Measurements from ENCODE around the gene ITPR3.

ITPR3 gene

GRCh38 chr6:33659986-33660385 lies 38.9 kb downstream of the ITPR3 start:
- no peaks in the 10 kb centered on the region for H3K36me3 ChIP-seq
- H3K4me3 ChIP-seq (ENCODE audit: low read depth, low read length), result no peak overlapping the region
- no peaks in the 10 kb centered on the region for H3K9me3 ChIP-seq
- TF ChIP-seq CTCF (IDR thresholded peaks at IDR 0.05; ENCODE audit: low read depth, low read length), result no peak
- DNase-seq, result no peak
- no peaks in the 10 kb centered on the region for H3K27me3 ChIP-seq
- H3K4me1 ChIP-seq, result no peaks in the 10 kb centered on the region

- TF ChIP-seq CTCF (IDR thresholded peaks at IDR 0.05; ENCODE audit: low read depth, low read length), result no peak
- Histone ChIP-seq H3K9me3 (no peaks in the 10 kb centered on the region), H3K4me3 (ENCODE audit: low read depth, low read length) (no peak overlapping the region), H3K4me1 (no peaks in the 10 kb centered on the region), H3K27me3 (no peaks in the 10 kb centered on the region), H3K36me3 (no peaks in the 10 kb centered on the region)
- no peak for DNase-seq
These were observed 40.1 kb downstream of the ITPR3 start for GRCh38 chr6:33661106-33661838.

GRCh38 chr6:33662318-33662717 lies 41.2 kb downstream of the ITPR3 start:
- no peak for DNase-seq
- H3K9me3 ChIP-seq, result no peaks in the 10 kb centered on the region
- H3K4me3 ChIP-seq (ENCODE audit: low read depth, low read length), result no peak overlapping the region
- TF ChIP-seq CTCF (IDR thresholded peaks at IDR 0.05; ENCODE audit: low read depth, low read length), result no peak
- no peaks in the 10 kb centered on the region for H3K4me1 ChIP-seq
- H3K27me3 ChIP-seq, result no peaks in the 10 kb centered on the region
- H3K36me3 ChIP-seq, result no peaks in the 10 kb centered on the region

- H3K36me3 ChIP-seq, result no peaks in the 10 kb centered on the region
These were observed 41.9 kb downstream of the ITPR3 start for GRCh38 chr6:33663028-33663427.

GRCh38 chr6:33663727-33664449 lies 42.8 kb downstream of the ITPR3 start:
- Histone ChIP-seq H3K4me1 (no peaks in the 10 kb centered on the region), H3K27me3 (no peaks in the 10 kb centered on the region), H3K36me3 (no peaks in the 10 kb centered on the region), H3K9me3 (no peaks in the 10 kb centered on the region), H3K4me3 (ENCODE audit: low read depth, low read length) (no peak overlapping the region)
- no peak for TF ChIP-seq CTCF (IDR thresholded peaks at IDR 0.05; ENCODE audit: low read depth, low read length)
- no peak for DNase-seq

More at GRCh38 chr6:33663028-33663427, 41.9 kb downstream of the ITPR3 start:
- H3K4me3 ChIP-seq (ENCODE audit: low read depth, low read length), result no peak overlapping the region
- H3K9me3 ChIP-seq, result no peaks in the 10 kb centered on the region
- DNase-seq, result no peak
- no peaks in the 10 kb centered on the region for H3K4me1 ChIP-seq
- no peaks in the 10 kb centered on the region for H3K27me3 ChIP-seq
- TF ChIP-seq CTCF (IDR thresholded peaks at IDR 0.05; ENCODE audit: low read depth, low read length), result no peak

- no peak for DNase-seq
- Histone ChIP-seq H3K4me3 (ENCODE audit: low read depth, low read length) (no peak overlapping the region), H3K9me3 (no peaks in the 10 kb centered on the region), H3K4me1 (no peaks in the 10 kb centered on the region), H3K27me3 (no peaks in the 10 kb centered on the region), H3K36me3 (no peaks in the 10 kb centered on the region)
- TF ChIP-seq CTCF (IDR thresholded peaks at IDR 0.05; ENCODE audit: low read depth, low read length), result no peak
These were observed 43.5 kb downstream of the ITPR3 start for GRCh38 chr6:33664506-33665057.

All from BE2C (cell line).